Sigmoid colon (tissue), 7 donors: Measurements from ENCODE around the gene PLEKHG4B. TPM values are rescaled to one million over a fixed set of nuclear protein-coding genes. Genes with fewer than 3 reads are reported as not detected.

ENCODE experiments used
- DNase-seq: peaks from one replicate; pipeline ENCODE4 v3.0.0-alpha.2; 2019
- H3K27ac ChIP-seq, 4 donors: fragments of 200-600 bp; sonication (generic); one replicate each; pipeline ENCODE4 v1.5.1; 2016 to 2019; ENCODE audit warnings: mild to moderate bottlenecking in 1 of 4
- H3K27me3 ChIP-seq, 3 donors: fragments of 200-600 bp; sonication (generic); one replicate each; pipeline ENCODE4 v1.5.1; 2019; ENCODE audit warnings: mild to moderate bottlenecking in 1 of 3
- H3K36me3 ChIP-seq, 4 donors: fragments of 200-600 bp; sonication (generic); one replicate each; pipeline ENCODE4 v1.5.1; 2016 to 2019
- H3K4me1 ChIP-seq, 4 donors: fragments of 200-600 bp; sonication (generic); one replicate each; pipeline ENCODE4 v1.5.1; 2017 to 2019
- H3K4me3 ChIP-seq, 4 donors: fragments of 200-600 bp; sonication (generic); one replicate each; pipeline ENCODE4 v1.5.1; 2017 to 2019; ENCODE audit warnings: mild to moderate bottlenecking in 2 of 4, moderate library complexity in 1 of 4
- H3K9me3 ChIP-seq, 4 donors: fragments of 200-600 bp in 3 of 4; sonication (generic) in 3 of 4; one replicate each; pipeline versions ENCODE4 v1.5.1 to v1.6.1; 2013 to 2019
- EP300 ChIP-seq, 4 donors: sonication (generic); formaldehyde crosslinking; IDR thresholded peaks; one replicate each; pipeline ENCODE4 v1.6.1; 2017; ENCODE audit warnings: antibody characterized with exemption in 4 of 4
- POLR2A ChIP-seq, 2 donors: fragments of 450-650 bp; IDR thresholded peaks; one replicate each; pipeline ENCODE4 v1.6.1; 2016; ENCODE audit warnings: antibody characterized with exemption in 2 of 2, mild to moderate bottlenecking in 2 of 2, moderate library complexity in 2 of 2
- POLR2AphosphoS5 ChIP-seq, 4 donors: sonication (generic); formaldehyde crosslinking; IDR thresholded peaks; one replicate each; pipeline ENCODE4 v1.6.1; 2017; ENCODE audit warnings: antibody characterized with exemption in 4 of 4
- WGBS, 2 donors: extraction: QIAGEN DNeasy Blood & Tissue Kit; methylation state at CpG; one replicate each; pipeline ENCODE4 v1.1.7; 2013; 5-methylcytosine and 5-hydroxymethylcytosine counted together
- intact Hi-C: fragments of 100-400 bp; cut with DNase I; formaldehyde crosslinking; loops from one replicate; pipeline ENCODE4 v1.15.1; 2023
- polyA plus RNA-seq, 3 donors: library from polyadenylated mRNA; stranded (reverse); fragments of 200-250 nt; gene quantifications; one replicate each; pipeline ENCODE4 v1.2.3, GENCODE V29; 2013
- total RNA-seq, 4 donors: library from RNA; depleted of rRNA; stranded (reverse); fragments of >200 nt; gene quantifications; one replicate each; pipeline ENCODE4 v1.1.0, GENCODE V29; 2016
- TF ChIP-seq, protein P1 (sequence below), 4 experiments: fragments of 450-650 bp in 3 of 4; fragments of 200-600 bp in 1 of 4; IDR thresholded peaks; one replicate each; pipeline ENCODE4 v1.5.1; 2016 to 2019; ENCODE audit warnings: antibody characterized with exemption in 4 of 4, mild to moderate bottlenecking in 3 of 4, moderate library complexity in 2 of 4
- donor health status: healthy with polysubstance abuse.
- donor health status: Bipolar disorder and iron deficiency.
- donor health status: healthy.

The PLEKHG4B gene
- total and polyA plus RNA-seq, 7 donors, result 0.04 to 1.9 (median 0.36) TPM; not detected in 2

DNA sequence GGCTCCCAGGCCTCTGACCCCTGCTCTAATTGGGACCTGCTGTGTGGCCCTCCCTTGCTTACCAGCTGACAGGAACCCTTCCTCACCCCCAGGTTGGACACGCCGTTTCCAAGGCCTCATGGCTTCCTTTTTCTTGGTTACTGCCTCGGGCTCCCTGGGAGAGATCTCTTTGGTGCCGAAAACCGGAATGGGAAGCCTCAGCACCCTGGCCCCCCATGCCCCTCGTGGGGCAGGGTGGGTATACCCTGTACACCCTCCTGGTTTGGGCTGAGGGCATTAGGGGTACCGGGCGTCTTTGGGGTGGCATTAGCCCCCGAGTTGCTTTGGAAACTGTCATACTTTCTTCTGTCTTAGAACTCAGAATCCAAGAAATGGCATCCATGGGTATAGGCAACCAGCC is 89.2 kb downstream of the PLEKHG4B start:
- WGBS, 2 donors, result 88 to 89% methylated on average over 9 of the region's 9 CpGs
- no peak for TF ChIP-seq EP300 (IDR thresholded peaks at IDR 0.05)
- TF ChIP-seq POLR2AphosphoS5 (IDR thresholded peaks at IDR 0.05), result no peak
- TF ChIP-seq, protein P1, sequence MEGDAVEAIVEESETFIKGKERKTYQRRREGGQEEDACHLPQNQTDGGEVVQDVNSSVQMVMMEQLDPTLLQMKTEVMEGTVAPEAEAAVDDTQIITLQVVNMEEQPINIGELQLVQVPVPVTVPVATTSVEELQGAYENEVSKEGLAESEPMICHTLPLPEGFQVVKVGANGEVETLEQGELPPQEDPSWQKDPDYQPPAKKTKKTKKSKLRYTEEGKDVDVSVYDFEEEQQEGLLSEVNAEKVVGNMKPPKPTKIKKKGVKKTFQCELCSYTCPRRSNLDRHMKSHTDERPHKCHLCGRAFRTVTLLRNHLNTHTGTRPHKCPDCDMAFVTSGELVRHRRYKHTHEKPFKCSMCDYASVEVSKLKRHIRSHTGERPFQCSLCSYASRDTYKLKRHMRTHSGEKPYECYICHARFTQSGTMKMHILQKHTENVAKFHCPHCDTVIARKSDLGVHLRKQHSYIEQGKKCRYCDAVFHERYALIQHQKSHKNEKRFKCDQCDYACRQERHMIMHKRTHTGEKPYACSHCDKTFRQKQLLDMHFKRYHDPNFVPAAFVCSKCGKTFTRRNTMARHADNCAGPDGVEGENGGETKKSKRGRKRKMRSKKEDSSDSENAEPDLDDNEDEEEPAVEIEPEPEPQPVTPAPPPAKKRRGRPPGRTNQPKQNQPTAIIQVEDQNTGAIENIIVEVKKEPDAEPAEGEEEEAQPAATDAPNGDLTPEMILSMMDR (IDR thresholded peaks at IDR 0.05), result no peak
- no peak for TF ChIP-seq POLR2A (IDR thresholded peaks at IDR 0.05)
- Histone ChIP-seq H3K36me3 (no peaks in the 10 kb centered on the region), H3K4me1 (peaks cover 0 to 20% (median 16%) of the 10 kb centered on the region in 4 donors), H3K27me3 (no peaks in the 10 kb centered on the region), H3K27ac (no peak overlapping the region), H3K9me3 (no peaks in the 10 kb centered on the region), H3K4me3 (no peak overlapping the region)
- intact Hi-C loops, result no loop called here
- DNase-seq, result peak; percentile 30

DNA sequence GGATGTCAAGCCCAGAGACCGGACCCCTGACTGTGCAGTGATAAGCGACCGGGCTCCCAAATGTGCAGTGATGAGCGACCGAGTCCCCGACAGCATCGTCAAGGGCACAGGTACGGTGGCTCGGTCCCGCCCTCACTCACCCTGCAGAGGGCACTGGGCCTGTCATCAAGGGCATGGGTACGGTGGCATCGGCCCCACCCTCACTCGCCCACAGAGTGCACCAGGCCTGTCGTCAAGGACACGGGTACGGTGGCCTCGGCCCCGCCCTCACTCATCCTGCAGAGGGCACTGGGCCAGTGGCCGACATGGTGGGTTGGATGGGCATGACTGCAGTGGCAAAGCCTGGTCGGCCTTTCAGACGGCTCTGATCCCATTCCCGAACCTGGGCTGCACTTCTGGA is 89.6 kb downstream of the PLEKHG4B start:
- peaks cover 0 to 20% (median 16%) of the 10 kb centered on the region in 4 donors for H3K4me1 ChIP-seq
- H3K27ac ChIP-seq, result no peak overlapping the region
- H3K36me3 ChIP-seq, result no peaks in the 10 kb centered on the region
- no peak for TF ChIP-seq POLR2AphosphoS5 (IDR thresholded peaks at IDR 0.05)
- no peak for TF ChIP-seq POLR2A (IDR thresholded peaks at IDR 0.05)
- no peak for TF ChIP-seq EP300 (IDR thresholded peaks at IDR 0.05)
- TF ChIP-seq, protein P1 (IDR thresholded peaks at IDR 0.05), result no peak
- no peaks in the 10 kb centered on the region for H3K9me3 ChIP-seq
- no peaks in the 10 kb centered on the region for H3K27me3 ChIP-seq
- 79 to 95% methylated on average over 22 of the region's 22 CpGs for WGBS, 2 donors
- H3K4me3 ChIP-seq, result no peak overlapping the region
- intact Hi-C loops, result no loop called here
- DNase-seq, result no peak

DNA sequence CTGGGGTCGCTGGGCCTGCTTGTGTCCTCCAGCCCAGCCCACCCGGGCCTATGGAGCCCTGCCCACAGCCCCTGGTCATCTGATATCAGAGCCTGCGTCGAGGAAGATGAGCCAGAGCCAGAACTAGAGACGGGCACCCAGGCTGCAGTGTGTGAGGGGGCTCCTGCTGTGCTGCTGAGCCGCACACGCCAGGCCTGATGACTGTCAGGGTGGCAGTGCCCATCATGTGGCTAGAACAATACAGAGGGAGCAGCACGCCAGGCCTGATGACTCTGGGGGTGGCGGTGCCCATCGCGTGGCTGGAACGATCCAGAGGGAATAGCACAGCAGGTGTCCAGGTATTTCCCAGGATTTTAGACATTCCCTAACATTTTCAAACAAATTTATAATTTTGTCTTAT is 90.2 kb downstream of the PLEKHG4B start:
- Histone ChIP-seq H3K9me3 (no peaks in the 10 kb centered on the region), H3K4me1 (peaks cover 0 to 20% (median 16%) of the 10 kb centered on the region in 4 donors), H3K27me3 (no peaks in the 10 kb centered on the region), H3K27ac (no peak overlapping the region), H3K4me3 (no peak overlapping the region), H3K36me3 (no peaks in the 10 kb centered on the region)
- DNase-seq, result no peak
- intact Hi-C loops, result no loop called here
- TF ChIP-seq EP300 (IDR thresholded peaks at IDR 0.05) (no peak), POLR2AphosphoS5 (IDR thresholded peaks at IDR 0.05) (no peak), POLR2A (IDR thresholded peaks at IDR 0.05) (no peak)
- TF ChIP-seq, protein P1 (IDR thresholded peaks at IDR 0.05), result no peak
- WGBS, 2 donors, result 92 to 95% methylated on average over 12 of the region's 12 CpGs

DNA sequence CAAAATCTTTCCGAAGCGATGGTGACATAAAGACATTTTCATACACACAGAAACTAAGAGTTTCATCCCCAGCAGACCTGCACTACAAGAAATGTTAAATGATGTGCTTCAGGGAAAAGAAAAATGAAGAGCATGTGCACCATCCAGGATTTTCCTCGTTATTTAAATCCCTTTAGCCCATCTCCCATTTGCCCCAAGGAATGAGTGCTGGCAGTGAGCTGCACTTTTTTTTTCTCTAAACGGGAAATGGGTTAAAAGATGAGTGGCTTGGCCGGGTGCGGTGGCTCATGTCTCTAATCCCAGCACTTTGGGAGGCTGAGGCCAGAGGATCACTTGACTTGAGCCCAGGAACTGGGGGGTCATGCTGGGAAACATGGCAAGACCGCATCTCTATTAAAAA is 92.5 kb downstream of the PLEKHG4B start:
- no peaks in the 10 kb centered on the region for H3K27me3 ChIP-seq
- intact Hi-C loops, result no loop called here
- no peak for TF ChIP-seq EP300 (IDR thresholded peaks at IDR 0.05)
- no peak for TF ChIP-seq POLR2A (IDR thresholded peaks at IDR 0.05)
- H3K4me1 ChIP-seq, result peaks cover 0 to 32% (median 28%) of the 10 kb centered on the region in 4 donors
- H3K27ac ChIP-seq, result peak overlapping the region in 3 of 4 donors; percentile 39 to 55 (median 44)
- H3K4me3 ChIP-seq, result no peak overlapping the region
- no peaks in the 10 kb centered on the region for H3K36me3 ChIP-seq
- WGBS, 2 donors, result 75 to 85% methylated on average over 7 of the region's 7 CpGs
- DNase-seq, result peak; percentile 9
- no peaks in the 10 kb centered on the region for H3K9me3 ChIP-seq

DNA sequence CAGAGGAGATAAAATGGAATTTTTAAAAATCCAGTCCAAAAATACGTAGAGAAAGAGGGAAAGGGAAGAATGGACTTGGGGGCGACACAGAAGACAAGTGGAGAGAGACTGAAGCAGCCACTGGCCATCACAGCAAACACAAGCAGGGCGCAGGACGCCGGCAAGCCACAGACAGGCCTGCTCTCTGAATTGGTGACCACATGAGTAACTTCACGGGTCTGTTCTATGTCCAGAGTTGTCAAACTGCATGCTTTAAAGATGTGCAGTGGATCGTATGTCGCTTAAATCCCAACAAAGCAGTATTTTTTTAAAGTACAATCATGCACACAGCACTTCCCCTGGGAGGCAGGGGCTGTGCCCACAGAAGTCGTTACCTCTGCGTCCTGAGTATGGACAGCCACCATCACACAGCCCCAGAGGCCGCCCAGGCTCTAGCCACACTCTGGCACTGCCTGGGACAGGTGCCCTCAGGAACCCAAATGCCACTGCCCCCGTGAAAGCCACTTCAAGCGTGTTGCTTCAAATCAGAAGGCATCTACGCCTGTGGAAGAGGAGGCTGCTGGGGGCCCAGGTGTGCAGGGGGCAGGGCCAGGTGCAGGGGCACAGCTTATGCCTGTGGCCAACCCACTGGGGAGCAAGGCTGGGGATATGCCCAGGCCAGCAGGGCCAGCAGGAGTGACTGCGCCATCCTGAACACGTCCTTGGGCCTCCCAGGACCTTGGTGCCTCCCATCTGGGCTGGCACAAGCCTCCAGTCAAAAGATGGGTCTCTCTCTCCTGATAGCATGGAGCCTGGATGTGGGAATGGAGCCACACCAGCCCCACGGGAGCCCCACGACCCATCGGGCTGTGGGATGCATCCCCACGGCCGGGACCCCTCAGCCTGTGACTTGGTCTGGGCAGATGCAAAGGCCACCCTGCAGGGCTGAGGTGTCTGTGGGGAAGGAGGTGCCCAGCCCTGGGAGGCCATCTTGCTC is 93.4 kb downstream of the PLEKHG4B start:
- peaks cover 0 to 33% (median 28%) of the 10 kb centered on the region in 4 donors for H3K4me1 ChIP-seq
- 73 to 84% methylated on average over 21 of the region's 21 CpGs for WGBS, 2 donors
- H3K36me3 ChIP-seq, result no peaks in the 10 kb centered on the region
- H3K4me3 ChIP-seq, result no peak overlapping the region
- intact Hi-C loops, result loop anchor here (5.0 kb wide), 1 partner anchor 82 kb away; no protein-coding TSS in a partner anchor
- DNase-seq, result peak; percentile 63
- H3K27ac ChIP-seq, result peak overlapping the region in 3 of 4 donors; percentile 39 to 55 (median 44)
- H3K27me3 ChIP-seq, result no peaks in the 10 kb centered on the region
- TF ChIP-seq EP300 (IDR thresholded peaks at IDR 0.05), result no peak
- no peak for TF ChIP-seq POLR2A (IDR thresholded peaks at IDR 0.05)
- TF ChIP-seq, protein P1 (IDR thresholded peaks at IDR 0.05), result no peak
- TF ChIP-seq POLR2AphosphoS5 (IDR thresholded peaks at IDR 0.05), result peak; percentile 27 to 68 (median 50)
- H3K9me3 ChIP-seq, result no peaks in the 10 kb centered on the region
